IPS DF 6.9 (cell line): ENCODE measurements around the gene LRRC19.

Experiments used
- DNase-seq: peaks from one replicate; pipeline ENCODE4 v3.0.0-alpha.2; 2013; ENCODE audit warnings: low read depth, low spot score
- H3K27ac ChIP-seq: one replicate; pipeline ENCODE4 v1.5.1; 2013; ENCODE audit warnings: low read length, control low read depth
- H3K27me3 ChIP-seq: 2 replicates; pipeline ENCODE4 v1.6.1; 2013; ENCODE audit warnings: mild to moderate bottlenecking, low read length; ENCODE audit not compliant: control insufficient read depth, insufficient read depth
- H3K36me3 ChIP-seq: 2 replicates; pipeline ENCODE4 v1.6.1; 2013; ENCODE audit warnings: low read length; ENCODE audit not compliant: control insufficient read depth, insufficient read depth
- H3K4me1 ChIP-seq: 2 replicates; pipeline ENCODE4 v1.6.1; 2013; ENCODE audit warnings: low read length; ENCODE audit not compliant: control insufficient read depth, insufficient read depth
- H3K4me3 ChIP-seq: 2 replicates; pipeline ENCODE4 v1.5.1; 2013; ENCODE audit warnings: mild to moderate bottlenecking, low read length
- H3K9me3 ChIP-seq: 2 replicates; pipeline ENCODE4 v1.6.1; 2013; ENCODE audit warnings: low read length, inconsistent platforms; ENCODE audit not compliant: control insufficient read depth, insufficient read depth
- WGBS: extraction: QIAGEN DNeasy Blood & Tissue Kit; methylation state at CpG from one replicate; pipeline ENCODE4 v1.1.7; 2013; ENCODE audit warnings: mixed read lengths, missing lambda C conversion rate; ENCODE audit not compliant: insufficient read length, insufficient coverage; 5-methylcytosine and 5-hydroxymethylcytosine counted together

LRRC19 gene

GRCh38 chr9:26955921-26956859 is 49.3 kb downstream of the LRRC19 start, which contains the start of gene IFT74:
IFT74 (plus strand) TSS chr9:26956412; CDS start chr9:26961968, 5,556 bp downstream.
- H3K27me3 ChIP-seq: no peaks in the 10 kb centered on the region
- H3K27ac ChIP-seq: no peak within 1 kb of the TSS
- H3K9me3 ChIP-seq: no peaks in the 10 kb centered on the region
- H3K4me1 ChIP-seq: no peaks in the 10 kb centered on the region
- no peaks in the 10 kb centered on the region for H3K36me3 ChIP-seq
- no CpG with 5 or more reads among the region's 53 CpGs for WGBS
- peak; percentile 91 for DNase-seq
- H3K4me3 ChIP-seq: peak within 1 kb of the TSS; percentile 63; the same call in 1 of the 2 replicates

GRCh38 chr9:26955222-26955903 is 50.1 kb downstream of the LRRC19 start:
- Histone ChIP-seq H3K27ac (no peak overlapping the region), H3K9me3 (no peaks in the 10 kb centered on the region), H3K4me3 (no peak overlapping the region; the same call in 1 of the 2 replicates), H3K36me3 (no peaks in the 10 kb centered on the region), H3K4me1 (no peaks in the 10 kb centered on the region), H3K27me3 (no peaks in the 10 kb centered on the region)
- DNase-seq: no peak
- WGBS: no CpG with 5 or more reads among the region's 4 CpGs

GRCh38 chr9:26954050-26954508 is 51.4 kb downstream of the LRRC19 start:
- Histone ChIP-seq H3K27ac (no peak overlapping the region), H3K4me1 (no peaks in the 10 kb centered on the region), H3K36me3 (no peaks in the 10 kb centered on the region), H3K4me3 (no peak overlapping the region), H3K27me3 (no peaks in the 10 kb centered on the region), H3K9me3 (no peaks in the 10 kb centered on the region)
- no peak for DNase-seq
- no CpG with 5 or more reads among the region's 3 CpGs for WGBS

GRCh38 chr9:26951794-26952193 is 53.7 kb downstream of the LRRC19 start:
- Histone ChIP-seq H3K4me3 (no peak overlapping the region), H3K27ac (no peak overlapping the region), H3K36me3 (no peaks in the 10 kb centered on the region), H3K4me1 (no peaks in the 10 kb centered on the region; the same call in 1 of the 2 replicates), H3K27me3 (no peaks in the 10 kb centered on the region), H3K9me3 (no peaks in the 10 kb centered on the region)
- DNase-seq: no peak
- WGBS: no CpG with 5 or more reads among the region's 3 CpGs

GRCh38 chr9:26950521-26950920 is 55.0 kb downstream of the LRRC19 start:
- H3K27ac ChIP-seq: no peak overlapping the region
- H3K9me3 ChIP-seq: no peaks in the 10 kb centered on the region
- DNase-seq: no peak
- H3K4me3 ChIP-seq: no peak overlapping the region
- WGBS: 100% methylated on average over 1 of the region's 1 CpG
- H3K4me1 ChIP-seq: no peaks in the 10 kb centered on the region; the same call in 1 of the 2 replicates
- H3K27me3 ChIP-seq: no peaks in the 10 kb centered on the region
- H3K36me3 ChIP-seq: no peaks in the 10 kb centered on the region

- no CpG with 5 or more reads among the region's 6 CpGs for WGBS
- Histone ChIP-seq H3K36me3 (no peaks in the 10 kb centered on the region), H3K4me1 (no peaks in the 10 kb centered on the region; the same call in 1 of the 2 replicates), H3K4me3 (no peak overlapping the region), H3K27me3 (no peaks in the 10 kb centered on the region), H3K9me3 (no peaks in the 10 kb centered on the region), H3K27ac (no peak overlapping the region)
- DNase-seq: no peak
Observed at GRCh38 chr9:26949637-26950069, 55.8 kb downstream of the LRRC19 start.

- Histone ChIP-seq H3K27me3 (no peaks in the 10 kb centered on the region), H3K4me3 (peak overlapping the region; percentile 91; the same call in 1 of the 2 replicates), H3K27ac (no peak overlapping the region), H3K4me1 (no peaks in the 10 kb centered on the region; the same call in 1 of the 2 replicates), H3K36me3 (no peaks in the 10 kb centered on the region), H3K9me3 (no peaks in the 10 kb centered on the region)
- WGBS: 100% methylated on average over 2 of the region's 9 CpGs
- DNase-seq: no peak
Observed at GRCh38 chr9:26947736-26948135, 57.7 kb downstream of the LRRC19 start.

GRCh38 chr9:26946753-26947727 is 58.4 kb downstream of the LRRC19 start, which contains the start of gene PLAA:
PLAA (minus strand) TSS chr9:26947242; CDS start chr9:26947045, 197 bp downstream.
- Histone ChIP-seq H3K4me1 (no peaks in the 10 kb centered on the region; the same call in 1 of the 2 replicates), H3K27ac (no peak within 1 kb of the TSS), H3K4me3 (peak within 1 kb of the TSS; percentile 91), H3K9me3 (no peaks in the 10 kb centered on the region), H3K27me3 (no peaks in the 10 kb centered on the region), H3K36me3 (no peaks in the 10 kb centered on the region)
- no CpG with 5 or more reads among the region's 76 CpGs for WGBS
- DNase-seq: peak; percentile 72

GRCh38 chr9:26945591-26945990 is 59.9 kb downstream of the LRRC19 start:
- Histone ChIP-seq H3K4me1 (no peaks in the 10 kb centered on the region; the same call in 1 of the 2 replicates), H3K4me3 (peak overlapping the region; percentile 91; the same call in 1 of the 2 replicates), H3K27me3 (no peaks in the 10 kb centered on the region), H3K27ac (no peak overlapping the region), H3K36me3 (no peaks in the 10 kb centered on the region), H3K9me3 (no peaks in the 10 kb centered on the region)
- DNase-seq: no peak
- WGBS: 100% methylated on average over 1 of the region's 2 CpGs
